ENCODE results near the gene TRMT10B.

DNA sequence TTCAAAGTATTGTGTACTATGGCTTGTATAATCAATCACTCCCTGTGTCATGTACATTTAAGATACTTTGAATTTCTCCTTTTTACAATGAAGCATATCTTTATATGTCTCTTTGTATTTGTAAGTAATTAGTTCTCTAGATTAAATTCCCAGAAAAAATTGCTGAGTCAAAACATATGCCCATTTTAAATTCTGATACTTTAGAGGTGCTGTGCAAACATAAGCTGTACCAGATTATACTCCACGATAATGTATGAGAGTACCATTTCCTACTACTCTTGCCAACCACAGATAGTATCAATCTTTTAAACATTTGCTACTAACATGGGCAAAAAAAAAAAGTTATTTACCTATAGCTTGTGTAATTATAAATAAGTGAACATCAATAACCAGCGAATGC is 65.2 kb downstream of the TRMT10B start:
- TF ChIP-seq, protein P1, sequence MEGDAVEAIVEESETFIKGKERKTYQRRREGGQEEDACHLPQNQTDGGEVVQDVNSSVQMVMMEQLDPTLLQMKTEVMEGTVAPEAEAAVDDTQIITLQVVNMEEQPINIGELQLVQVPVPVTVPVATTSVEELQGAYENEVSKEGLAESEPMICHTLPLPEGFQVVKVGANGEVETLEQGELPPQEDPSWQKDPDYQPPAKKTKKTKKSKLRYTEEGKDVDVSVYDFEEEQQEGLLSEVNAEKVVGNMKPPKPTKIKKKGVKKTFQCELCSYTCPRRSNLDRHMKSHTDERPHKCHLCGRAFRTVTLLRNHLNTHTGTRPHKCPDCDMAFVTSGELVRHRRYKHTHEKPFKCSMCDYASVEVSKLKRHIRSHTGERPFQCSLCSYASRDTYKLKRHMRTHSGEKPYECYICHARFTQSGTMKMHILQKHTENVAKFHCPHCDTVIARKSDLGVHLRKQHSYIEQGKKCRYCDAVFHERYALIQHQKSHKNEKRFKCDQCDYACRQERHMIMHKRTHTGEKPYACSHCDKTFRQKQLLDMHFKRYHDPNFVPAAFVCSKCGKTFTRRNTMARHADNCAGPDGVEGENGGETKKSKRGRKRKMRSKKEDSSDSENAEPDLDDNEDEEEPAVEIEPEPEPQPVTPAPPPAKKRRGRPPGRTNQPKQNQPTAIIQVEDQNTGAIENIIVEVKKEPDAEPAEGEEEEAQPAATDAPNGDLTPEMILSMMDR (IDR thresholded peaks at IDR 0.05), result no peak
- TF ChIP-seq POLR2AphosphoS5 (IDR thresholded peaks at IDR 0.05) (no peak), POLR2A (IDR thresholded peaks at IDR 0.05) (no peak)
